ENCODE measurements around the gene NRM. TPM values are rescaled to one million over a fixed set of nuclear protein-coding genes. Genes with fewer than 3 reads are reported as not detected.

NRM gene
- total and polyA plus RNA-seq, 3 donors from 2014 or later: 9.5 to 26.6 (median 10.5) TPM

DNA sequence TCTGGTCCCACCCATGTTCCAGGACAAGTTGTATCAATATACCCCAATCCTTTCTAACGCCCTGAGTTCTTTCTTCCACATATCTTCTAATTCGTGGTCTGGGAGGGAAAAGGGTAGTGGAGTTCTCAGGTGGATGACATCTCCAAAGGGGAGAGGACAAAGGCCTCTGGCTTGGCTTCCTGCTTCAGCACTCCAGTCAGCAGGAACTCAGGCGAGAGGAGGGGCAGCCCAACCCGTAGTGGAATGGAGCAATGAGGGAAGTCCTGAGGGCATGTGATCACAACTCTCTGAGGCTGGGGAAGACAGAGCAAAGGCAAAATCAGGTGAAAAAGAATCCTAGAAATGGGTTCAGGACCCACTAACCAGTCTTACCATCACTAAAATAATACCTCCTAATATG is 9.6 kb upstream of the NRM start:
- no peaks in the 10 kb centered on the region for H3K36me3 ChIP-seq (ENCODE audit: low read depth, missing control alignments)
- intact Hi-C loops (cut with DNase I; ENCODE audit: low total_unique reads): no loop called here
- no peaks in the 10 kb centered on the region for H3K9me3 ChIP-seq
- H3K4me1 ChIP-seq: no peaks in the 10 kb centered on the region
- H3K4me3 ChIP-seq: no peak overlapping the region
- no peak for DNase-seq
- H3K27me3 ChIP-seq: no peaks in the 10 kb centered on the region
- 67 to 79% methylated on average over 4 of the region's 4 CpGs for WGBS, 2 donors
- TF ChIP-seq CTCF (IDR thresholded peaks at IDR 0.05) (no peak), POLR2A (IDR thresholded peaks at IDR 0.05) (no peak)
- no peak overlapping the region for H3K27ac ChIP-seq

GRCh38 chr6:30696432-30696831 is 5.6 kb upstream of the NRM start:
- no peak for DNase-seq
- TF ChIP-seq CTCF (IDR thresholded peaks at IDR 0.05) (no peak), POLR2A (IDR thresholded peaks at IDR 0.05) (no peak)
- Histone ChIP-seq H3K9me3 (no peaks in the 10 kb centered on the region), H3K27ac (no peak overlapping the region), H3K36me3 (ENCODE audit: low read depth, missing control alignments) (no peaks in the 10 kb centered on the region), H3K4me1 (peaks cover 8% of the 10 kb centered on the region), H3K4me3 (no peak overlapping the region), H3K27me3 (no peaks in the 10 kb centered on the region)
- WGBS, 2 donors: 94 to 95% methylated on average over 5 of the region's 5 CpGs
- intact Hi-C loops (cut with DNase I; ENCODE audit: low total_unique reads): no loop called here

- H3K27ac ChIP-seq: peak overlapping the region; percentile 61 to 92
- peaks cover 30% of the 10 kb centered on the region for H3K4me1 ChIP-seq
- H3K4me3 ChIP-seq: peak overlapping the region; percentile 58 to 72
- H3K27me3 ChIP-seq: no peaks in the 10 kb centered on the region
- no peaks in the 10 kb centered on the region for H3K9me3 ChIP-seq
- intact Hi-C loops (cut with DNase I; ENCODE audit: low total_unique reads): no loop called here
- TF ChIP-seq CTCF (IDR thresholded peaks at IDR 0.05): no peak
- TF ChIP-seq POLR2A (IDR thresholded peaks at IDR 0.05): no peak
- no peak for DNase-seq
- no peaks in the 10 kb centered on the region for H3K36me3 ChIP-seq (ENCODE audit: low read depth, missing control alignments)
- WGBS, 2 donors: 8 to 13% methylated on average over 8 of the region's 8 CpGs
Measured at GRCh38 chr6:30691208-30691847, 544 bp upstream of the NRM start.

DNA sequence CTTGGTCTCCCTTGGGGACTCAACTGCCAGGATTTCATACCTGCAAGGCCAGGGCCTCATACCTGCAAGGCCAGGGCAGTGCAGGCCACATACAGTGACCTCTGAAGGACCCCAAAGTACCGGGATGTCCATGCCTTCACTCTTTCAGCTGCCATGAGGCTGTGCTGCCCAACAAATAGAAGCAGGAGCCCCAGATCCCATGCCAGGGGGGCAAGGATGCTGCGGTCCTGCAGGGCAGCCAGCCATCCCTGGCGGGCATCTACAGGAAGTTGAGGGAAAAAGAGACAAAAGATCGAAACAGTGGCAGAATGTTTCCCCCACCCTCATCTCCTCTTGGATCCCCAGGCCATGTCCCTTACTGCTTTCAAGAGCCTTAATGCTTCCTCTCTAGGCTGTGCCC is 799 bp downstream of the NRM start:
- Histone ChIP-seq H3K9me3 (no peaks in the 10 kb centered on the region), H3K27me3 (no peaks in the 10 kb centered on the region), H3K36me3 (ENCODE audit: low read depth, missing control alignments) (no peaks in the 10 kb centered on the region), H3K4me3 (peak overlapping the region in 1 of 2 donors; percentile 72), H3K27ac (peak overlapping the region; percentile 61 to 92), H3K4me1 (peaks cover 36% of the 10 kb centered on the region)
- TF ChIP-seq POLR2A (IDR thresholded peaks at IDR 0.05) (no peak), CTCF (IDR thresholded peaks at IDR 0.05) (no peak)
- WGBS, 2 donors: 30 to 50% methylated on average over 4 of the region's 4 CpGs
- DNase-seq: no peak
- intact Hi-C loops (cut with DNase I; ENCODE audit: low total_unique reads): no loop called here
